Adipose tissue (tissue), 3 donors: Measurements from ENCODE around the gene TMIGD3. TPM values are rescaled to one million over a fixed set of nuclear protein-coding genes. Genes with fewer than 3 reads are reported as not detected.

Experiments
- H3K27ac ChIP-seq: one replicate; pipeline ENCODE4 v1.5.1; 2013; ENCODE audit warnings: low read depth, low read length
- WGBS, 3 donors: extraction: QIAGEN DNeasy Blood & Tissue Kit; methylation state at CpG; one replicate each; pipeline ENCODE4 v1.1.7; 2013; 5-methylcytosine and 5-hydroxymethylcytosine counted together
- polyA plus RNA-seq, 3 donors: library from polyadenylated mRNA; stranded (reverse); fragments of 200-250 nt; gene quantifications; one replicate each; pipeline ENCODE4 v1.2.3, GENCODE V29; 2013
- donor health status: healthy with polysubstance abuse.
- donor health status: Bipolar disorder and iron deficiency.
- donor health status: healthy.

TMIGD3 gene
- polyA plus RNA-seq, 3 donors, result 0.49 to 11.2 (median 2.8) TPM

DNA sequence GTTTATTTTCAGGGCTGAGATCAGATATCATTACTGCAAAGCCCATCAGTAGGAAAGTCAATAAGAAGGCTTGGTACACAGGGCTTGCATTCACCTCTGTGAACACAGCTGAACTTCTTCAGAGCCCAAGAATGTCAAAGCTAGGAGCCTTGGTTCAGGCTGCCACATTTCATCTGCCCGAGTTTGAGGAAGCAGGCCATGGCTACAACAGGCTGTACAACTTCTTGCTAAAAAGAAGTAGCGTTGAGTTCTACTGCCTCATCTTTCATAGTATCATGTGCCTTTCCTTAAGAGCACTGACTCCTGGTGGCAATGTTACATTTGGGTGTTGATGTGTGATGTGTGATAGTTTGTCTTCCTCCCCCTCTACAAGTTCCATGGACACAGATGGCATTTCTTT, 19.6 kb downstream of the TMIGD3 start:
- H3K27ac ChIP-seq, result no peak overlapping the region
- 64 to 82% (median 70%) methylated on average over 2 of the region's 2 CpGs for WGBS, 3 donors

DNA sequence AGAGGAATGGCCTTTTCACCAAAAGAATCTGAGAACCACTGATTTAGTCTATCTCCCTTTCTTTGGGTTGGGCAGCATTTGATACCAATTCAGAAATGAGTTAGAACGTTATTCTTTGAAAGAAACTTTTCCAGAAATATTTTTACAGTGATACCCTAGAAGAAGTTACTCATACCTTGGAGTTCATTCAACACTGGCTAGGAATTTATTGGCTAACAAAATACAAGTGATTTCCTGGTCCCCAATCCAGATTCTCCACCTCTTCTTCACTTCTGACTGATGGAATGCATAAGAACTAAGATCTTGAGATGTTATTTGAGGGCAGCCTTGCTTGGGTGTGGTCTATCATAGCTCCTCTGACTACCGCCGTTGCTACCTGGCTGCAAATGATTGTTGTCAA, 20.3 kb downstream of the TMIGD3 start:
- no peak overlapping the region for H3K27ac ChIP-seq
- 47 to 80% (median 66%) methylated on average over 3 of the region's 3 CpGs for WGBS, 3 donors

DNA sequence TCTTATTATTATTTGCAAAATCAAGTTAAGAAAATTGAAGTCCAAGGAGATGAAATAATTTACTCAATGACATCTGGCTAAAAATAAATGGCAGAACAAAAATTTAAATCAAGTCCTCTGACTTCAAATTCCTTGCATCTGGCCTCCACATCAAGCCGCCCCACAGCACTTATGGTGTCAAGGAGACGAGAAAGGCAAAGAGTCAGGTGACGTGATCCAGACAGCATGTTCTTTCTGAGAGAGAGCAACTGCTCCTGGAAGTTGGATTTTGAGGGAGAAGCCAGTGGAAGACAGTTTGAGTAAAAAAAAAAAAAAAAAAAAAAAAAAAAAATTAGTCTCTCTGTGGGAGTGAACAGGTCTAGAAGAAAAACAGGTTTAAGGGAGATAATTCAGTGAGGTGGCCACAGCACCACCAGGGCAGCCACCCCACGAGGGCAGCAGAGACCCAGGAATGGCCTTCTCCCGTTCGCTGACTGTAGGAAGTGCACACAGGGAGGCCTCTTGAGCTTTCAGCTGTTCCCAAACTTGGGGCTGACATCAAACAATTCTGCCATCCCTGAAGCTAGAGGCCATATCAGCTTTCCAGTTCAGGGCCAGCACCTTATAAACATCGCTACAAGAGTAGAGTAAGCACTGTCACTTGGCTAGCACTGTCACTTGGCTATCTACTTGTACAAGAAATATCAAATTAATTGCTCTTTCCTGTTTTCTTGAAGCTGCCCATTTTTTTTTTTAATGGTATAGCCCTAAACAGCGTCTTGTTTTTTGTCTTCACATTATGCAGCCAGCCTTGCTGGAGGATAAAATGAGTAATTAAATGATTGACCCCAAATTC, 21.8 kb downstream of the TMIGD3 start:
- WGBS, 3 donors, result 34 to 42% (median 35%) methylated on average over 8 of the region's 8 CpGs
- H3K27ac ChIP-seq, result no peak overlapping the region

DNA sequence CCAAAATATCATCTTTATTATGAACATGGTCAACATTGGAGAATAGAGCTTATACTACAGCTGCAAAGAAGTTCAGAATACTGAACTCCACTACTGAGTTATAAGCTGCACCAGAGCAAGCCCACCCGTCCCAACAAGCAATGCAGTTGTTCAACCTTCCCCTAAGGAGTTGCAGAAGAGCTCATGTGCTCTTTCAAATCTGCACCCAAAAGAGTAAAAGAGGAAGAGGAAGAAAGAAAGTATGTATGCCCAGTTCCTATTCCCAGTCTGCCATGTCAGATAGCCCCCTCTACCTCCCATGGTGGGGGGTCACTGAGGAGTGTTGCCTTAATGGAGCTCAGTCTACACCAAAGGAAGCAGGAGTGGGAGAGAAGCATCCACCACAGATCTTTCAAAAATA, 22.8 kb downstream of the TMIGD3 start:
- H3K27ac ChIP-seq, result no peak overlapping the region
- 49 to 67% (median 60%) methylated on average over 1 of the region's 1 CpG for WGBS, 3 donors

DNA sequence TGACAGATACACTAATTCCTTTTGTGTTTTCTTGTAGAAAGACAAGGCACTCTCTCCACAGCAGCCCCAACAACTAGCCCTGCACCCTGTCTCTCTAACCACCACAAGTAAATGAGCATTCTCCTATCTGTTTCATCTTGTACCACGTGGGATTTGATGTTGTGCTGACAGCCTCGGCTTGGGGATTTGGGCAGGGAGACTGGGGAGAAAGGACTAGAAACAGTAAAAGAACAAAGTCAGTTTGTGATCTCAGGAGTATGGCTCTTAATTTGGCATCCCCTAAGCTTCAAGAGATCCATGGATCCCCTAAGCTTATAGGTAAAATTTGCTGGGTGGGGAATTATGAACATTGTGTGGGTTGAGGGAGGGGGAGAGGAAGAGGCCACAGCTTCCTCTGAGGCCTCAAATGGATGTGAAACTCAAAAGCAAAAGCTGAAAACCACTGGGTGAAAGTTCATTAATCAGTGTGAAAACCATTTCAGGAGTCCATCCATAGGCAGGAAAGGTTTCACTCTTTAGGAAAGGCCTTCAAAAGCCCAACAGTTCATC, 26.6 kb downstream of the TMIGD3 start:
- H3K27ac ChIP-seq, result no peak overlapping the region
- WGBS, 3 donors, result 25 to 59% (median 37%) methylated on average over 2 of the region's 2 CpGs

DNA sequence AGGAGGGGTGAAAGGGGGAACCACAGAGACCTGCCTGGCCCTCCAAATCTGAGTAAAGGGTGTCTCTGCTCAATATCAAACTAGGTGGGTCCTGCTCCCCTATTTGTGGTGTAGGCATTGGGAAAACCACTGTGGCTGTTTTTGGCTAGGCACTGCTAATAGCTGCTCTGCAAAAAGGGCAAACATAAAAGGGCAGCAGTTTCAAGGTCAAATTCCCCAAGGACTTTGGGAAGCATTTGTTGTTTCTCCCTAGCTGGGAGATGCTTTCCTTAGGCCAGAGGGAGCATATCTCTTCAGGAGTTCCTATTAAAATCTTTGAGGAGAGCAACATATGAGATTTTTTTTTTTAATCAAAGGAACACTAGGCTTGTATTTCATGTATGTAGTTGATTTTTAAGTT, 27.2 kb downstream of the TMIGD3 start:
- no peak overlapping the region for H3K27ac ChIP-seq

DNA sequence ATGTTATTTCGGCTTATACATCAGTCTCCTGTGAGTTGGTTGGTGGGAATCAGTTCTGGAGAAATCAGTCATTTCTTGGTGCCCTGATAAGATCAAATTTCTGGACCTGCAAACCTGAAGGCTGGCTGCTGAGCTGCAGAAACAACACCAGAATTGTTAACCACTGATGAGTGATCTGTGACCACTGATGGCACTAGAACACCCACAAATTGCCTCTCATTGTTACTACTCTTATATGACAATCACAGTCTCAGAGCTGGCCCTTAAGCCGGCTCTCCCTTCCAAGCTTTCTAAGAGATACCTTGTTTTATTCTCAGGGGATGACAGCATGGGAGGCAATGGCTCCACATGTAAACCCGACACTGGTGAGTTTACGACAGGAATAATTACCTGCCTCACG, 27.7 kb downstream of the TMIGD3 start:
- 81 to 93% (median 91%) methylated on average over 5 of the region's 5 CpGs for WGBS, 3 donors
- H3K27ac ChIP-seq, result no peak overlapping the region

DNA sequence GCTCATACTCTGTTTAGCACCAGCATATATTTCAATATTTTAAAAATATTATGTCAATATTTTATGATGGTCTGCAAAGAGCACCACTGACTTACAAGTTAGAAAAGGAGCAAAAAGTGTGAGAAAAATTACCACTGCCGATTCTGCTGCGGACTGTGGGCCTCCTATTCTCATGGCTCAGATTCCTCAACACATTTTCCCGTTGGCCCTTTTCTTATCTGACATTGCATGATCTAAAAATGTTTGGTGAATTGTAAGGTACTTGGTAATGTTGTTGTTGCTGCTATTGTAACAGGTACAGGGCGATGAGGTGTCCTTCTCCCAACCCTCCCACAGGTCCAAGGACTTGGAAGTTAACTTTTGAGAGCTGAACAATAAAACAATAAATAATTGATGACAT, 28.9 kb downstream of the TMIGD3 start:
- no peak overlapping the region for H3K27ac ChIP-seq
- 43 to 82% (median 46%) methylated on average over 4 of the region's 4 CpGs for WGBS, 3 donors

DNA sequence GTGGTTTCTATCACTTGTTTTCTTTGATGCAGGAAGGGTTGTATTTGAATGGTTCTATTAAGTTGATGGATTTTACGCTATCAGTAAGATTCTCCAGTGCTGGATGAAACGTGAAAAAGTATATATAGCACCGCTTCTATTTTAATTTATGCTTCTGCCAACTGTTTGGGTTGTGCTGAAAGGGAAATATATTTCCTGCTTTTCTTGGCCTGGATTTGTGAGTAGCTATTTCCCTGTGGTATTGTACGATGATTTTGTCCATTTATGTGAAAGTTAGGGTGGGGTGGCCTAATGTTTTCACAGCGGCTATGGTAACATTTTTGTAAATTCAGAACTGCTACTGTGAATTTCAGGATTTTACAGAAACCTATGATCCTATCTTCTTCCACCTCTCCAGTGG, 29.3 kb downstream of the TMIGD3 start:
- H3K27ac ChIP-seq, result no peak overlapping the region

DNA sequence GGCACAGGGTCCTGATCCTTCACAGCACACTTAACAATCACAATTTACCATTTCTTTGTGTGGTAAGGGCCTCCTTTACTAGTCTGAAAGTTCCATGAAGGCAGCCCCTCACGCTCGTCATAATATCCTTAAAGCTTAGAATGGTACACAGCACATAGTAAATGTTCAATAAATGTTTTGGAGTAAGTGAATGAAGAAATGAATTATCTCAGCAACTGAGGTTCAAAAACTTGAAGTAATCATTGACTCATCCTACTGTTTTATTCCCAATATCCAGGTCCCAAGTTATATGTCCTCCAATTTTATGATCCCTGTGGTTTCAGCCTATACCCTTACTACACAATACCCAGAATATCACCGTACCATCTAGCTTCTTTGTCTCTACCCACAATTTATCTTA, 31.9 kb downstream of the TMIGD3 start:
- H3K27ac ChIP-seq, result no peak overlapping the region
- WGBS, 3 donors, result 90 to 98% (median 92%) methylated on average over 3 of the region's 3 CpGs

More for the DNA sequence above, 29.3 kb downstream of the TMIGD3 start:
- WGBS, 3 donors, result 18 to 73% (median 27%) methylated on average over 5 of the region's 5 CpGs

DNA sequence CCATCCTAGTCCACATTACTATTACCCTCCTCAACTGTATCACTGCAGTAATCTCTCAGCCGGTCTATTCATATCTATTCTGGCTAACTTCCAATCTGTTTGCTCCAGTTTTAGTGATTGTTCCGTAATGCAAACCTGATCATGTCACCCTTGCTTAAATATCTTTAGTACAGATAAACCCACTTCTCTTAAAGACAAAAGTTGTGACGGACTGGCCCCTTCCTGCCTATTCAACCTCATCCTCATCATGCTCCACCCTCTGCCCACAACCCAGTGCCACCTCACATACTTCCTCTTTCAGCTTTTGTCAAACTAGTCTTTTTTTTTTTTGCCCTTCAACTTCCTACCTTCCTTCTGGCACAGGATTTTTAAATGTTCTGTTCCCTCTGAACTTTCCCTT, 32.4 kb downstream of the TMIGD3 start:
- 29 to 65% (median 39%) methylated on average over 3 of the region's 3 CpGs for WGBS, 3 donors
- no peak overlapping the region for H3K27ac ChIP-seq

DNA sequence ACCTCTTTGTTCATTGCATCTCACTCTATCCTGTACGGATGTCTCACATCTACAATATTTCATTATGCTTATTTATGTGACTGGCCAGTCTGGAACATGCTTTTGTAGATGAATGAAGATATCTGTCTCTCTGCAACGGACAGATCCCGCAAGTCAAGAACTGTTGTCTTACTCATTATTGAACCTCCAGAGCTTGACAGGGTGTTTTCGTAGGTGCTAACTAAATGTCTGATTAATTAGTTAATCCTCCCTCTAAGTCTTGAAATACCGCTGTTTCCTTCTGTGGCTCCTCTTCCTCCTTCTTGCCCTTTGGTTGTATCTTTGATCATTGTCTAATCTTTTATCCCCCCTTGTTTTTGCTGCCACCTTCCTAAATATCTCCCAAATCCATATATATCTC, 32.8 kb downstream of the TMIGD3 start:
- 73 to 94% (median 77%) methylated on average over 5 of the region's 5 CpGs for WGBS, 3 donors
- no peak overlapping the region for H3K27ac ChIP-seq

DNA sequence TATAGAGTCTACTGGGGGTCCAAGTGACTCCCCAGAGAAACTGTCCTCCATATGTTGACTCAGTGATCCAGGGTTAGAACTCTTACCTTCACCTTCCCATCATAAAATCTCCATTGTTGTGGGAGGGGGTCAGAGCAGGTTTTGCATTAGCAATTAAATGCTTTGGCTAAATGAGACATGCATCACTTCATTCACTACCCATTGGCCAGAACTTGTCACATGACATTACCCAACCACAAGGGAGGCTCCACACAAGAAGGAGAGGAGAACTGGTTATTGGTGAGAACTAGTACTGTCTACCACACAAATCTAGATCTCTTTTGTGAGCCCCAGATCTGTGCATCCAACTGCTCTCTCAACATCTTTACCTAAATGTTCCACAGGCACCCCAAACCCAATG, 33.9 kb downstream of the TMIGD3 start:
- H3K27ac ChIP-seq, result no peak overlapping the region

DNA sequence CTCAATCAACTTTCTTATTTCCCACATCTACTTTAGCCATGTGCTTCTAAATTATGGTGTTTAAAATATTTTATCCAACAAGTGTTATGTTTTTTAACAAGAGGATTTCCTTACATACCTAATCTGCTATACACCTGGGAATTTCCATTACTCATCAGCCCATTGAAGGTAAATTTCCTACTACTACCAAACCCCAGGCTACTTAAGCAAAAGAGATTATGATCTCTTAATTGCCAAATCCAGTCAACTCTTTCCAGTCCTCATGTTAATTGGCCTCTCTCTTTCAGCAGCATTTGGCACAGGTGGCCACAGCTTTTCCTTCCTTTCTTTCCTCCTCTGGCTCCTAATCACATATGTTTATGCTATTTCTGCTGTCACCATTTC, 34.7 kb downstream of the TMIGD3 start:
- H3K27ac ChIP-seq, result no peak overlapping the region

DNA sequence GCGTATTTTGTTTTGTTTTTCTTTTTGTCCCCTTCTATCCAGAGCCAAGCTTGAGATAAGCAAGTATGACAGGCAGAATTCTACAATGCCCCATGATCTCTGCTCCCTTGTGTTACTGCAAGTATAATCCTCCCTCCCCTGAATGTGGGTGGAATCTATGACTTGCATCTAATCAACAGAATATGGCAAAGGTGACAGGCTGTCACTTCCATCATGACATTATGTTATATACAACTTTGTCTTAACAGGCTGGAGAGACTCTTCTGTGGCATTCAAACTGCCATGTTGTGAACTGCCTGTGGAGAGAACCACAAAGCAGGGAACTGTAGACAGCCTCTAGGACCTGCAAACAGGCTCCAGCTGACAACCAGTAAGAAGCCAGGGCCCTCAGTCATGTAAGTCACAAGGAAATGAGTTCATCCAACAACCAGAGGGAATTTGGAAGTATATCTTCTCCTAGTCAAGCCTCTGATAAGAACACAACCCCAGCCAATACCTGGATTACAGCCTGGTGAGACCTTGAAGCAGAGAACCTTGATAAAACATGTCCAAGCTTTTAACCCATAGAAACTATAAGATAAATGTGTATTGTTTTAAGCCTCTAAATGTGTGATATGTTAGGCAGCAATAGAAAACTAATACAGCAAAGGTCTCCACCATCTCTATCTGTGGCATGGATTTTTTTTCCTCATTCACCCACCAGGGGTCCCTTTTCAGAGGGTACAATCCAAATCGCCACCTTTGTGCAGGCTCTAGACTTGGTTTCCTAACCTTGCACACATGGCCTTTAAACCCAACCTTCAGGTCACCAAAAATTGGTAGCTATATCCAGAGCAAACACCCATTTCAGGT, 35.3 kb downstream of the TMIGD3 start:
- WGBS, 3 donors, result 80 to 93% (median 86%) methylated on average over 2 of the region's 2 CpGs

DNA sequence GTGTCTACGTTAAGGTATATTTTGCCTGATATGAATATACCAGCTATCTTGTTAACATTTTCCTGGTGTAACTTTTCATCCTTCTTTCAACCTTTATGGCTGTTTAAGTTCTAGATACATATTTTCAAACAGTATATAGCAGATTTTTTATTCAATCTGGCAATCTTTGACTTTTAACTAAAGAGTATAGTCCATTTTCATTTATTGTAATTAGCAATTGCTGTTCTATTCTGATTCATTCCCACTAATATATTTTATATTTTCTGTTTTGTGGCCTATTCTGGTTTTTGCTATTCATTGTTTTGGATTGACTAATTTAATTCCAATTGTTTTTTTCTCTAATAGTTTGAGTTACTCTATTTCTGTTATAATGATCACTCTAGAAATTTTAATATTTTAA, 37.0 kb downstream of the TMIGD3 start:
- 0% methylated on average over 1 of the region's 1 CpG for WGBS, 3 donors
- H3K27ac ChIP-seq, result no peak overlapping the region

More for the DNA sequence above, 35.3 kb downstream of the TMIGD3 start:
- no peak overlapping the region for H3K27ac ChIP-seq

DNA sequence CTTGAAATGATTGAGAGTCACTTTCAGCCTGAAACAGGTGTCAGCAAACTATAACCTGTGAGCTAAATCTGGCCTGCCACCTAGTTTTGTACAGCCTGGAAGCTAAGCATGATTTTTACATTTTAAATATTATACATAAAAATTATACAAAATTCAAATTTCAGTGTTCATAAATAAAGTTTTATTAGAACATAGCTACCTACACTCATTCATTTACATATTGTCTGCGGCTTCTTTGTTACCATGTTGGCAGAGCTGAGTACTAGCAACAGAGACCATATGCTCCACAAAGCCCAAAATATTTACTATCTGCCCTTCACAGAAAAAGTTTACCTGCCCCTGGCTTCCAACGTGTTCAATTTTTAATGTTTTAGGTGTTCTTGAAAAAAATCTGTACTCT, 37.7 kb downstream of the TMIGD3 start:
- H3K27ac ChIP-seq, result no peak overlapping the region
- 95 to 99% (median 95%) methylated on average over 2 of the region's 2 CpGs for WGBS, 3 donors

DNA sequence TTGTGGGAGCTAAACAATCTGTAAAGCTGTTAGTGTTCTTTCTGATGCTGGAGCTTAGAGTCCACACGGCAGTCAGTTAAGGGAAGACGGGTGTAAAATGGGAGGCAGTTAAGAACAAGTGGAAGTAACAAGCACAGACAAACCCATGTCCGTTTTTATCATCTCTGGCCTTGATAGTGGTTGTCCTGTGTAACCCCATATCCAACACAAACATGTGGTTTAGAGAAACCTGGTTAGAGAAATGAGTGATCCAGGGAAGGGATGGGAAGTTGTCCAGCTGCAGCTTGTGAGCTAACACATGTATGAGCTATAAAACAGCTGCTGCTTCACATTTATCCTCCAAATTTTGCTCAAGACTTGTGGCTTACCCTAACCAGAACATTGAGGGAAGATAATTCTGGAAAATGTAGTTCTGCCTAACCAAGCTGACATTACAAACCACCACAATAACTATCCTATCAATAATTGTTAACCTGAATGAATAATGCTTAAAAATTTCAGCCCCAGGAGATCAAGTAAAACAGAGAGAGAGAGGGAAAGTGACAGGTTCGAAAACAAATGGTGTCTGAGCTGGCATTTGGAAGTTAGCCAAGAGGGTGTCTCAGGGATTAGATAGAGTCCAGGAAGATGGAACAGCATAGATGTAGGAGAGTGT, 40.3 kb downstream of the TMIGD3 start:
- WGBS, 3 donors, result 43 to 75% (median 73%) methylated on average over 4 of the region's 4 CpGs

DNA sequence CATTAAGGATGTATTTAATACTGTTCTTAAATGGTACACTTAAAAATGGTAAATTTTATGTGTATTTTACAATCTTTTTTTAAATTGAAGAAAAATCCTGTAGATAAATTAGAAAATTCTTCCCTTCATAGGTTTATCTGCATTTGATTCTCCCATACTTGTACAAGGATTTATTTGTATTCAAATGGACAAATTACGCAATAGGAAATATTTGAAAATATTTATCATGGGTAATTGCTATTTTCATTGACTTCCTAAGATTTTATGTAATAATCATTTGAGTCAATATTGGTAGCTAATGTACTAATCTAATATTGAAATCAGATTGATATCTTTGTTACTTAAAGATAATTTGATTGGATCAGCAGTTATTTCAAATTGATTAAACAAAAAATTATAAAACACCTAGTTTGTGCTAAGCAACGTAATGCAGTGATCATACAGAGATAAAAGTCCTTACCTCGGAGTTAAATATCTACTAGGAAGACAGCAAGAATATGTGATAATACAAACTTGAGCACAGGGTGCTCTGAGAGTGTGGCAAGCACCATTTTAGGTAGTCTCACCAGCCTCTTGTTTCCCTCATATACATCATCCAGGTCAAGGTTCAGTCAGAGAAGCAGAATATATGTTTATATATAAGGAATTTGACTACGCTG, 40.9 kb downstream of the TMIGD3 start:
- 56 to 93% (median 92%) methylated on average over 4 of the region's 4 CpGs for WGBS, 3 donors

More for the DNA sequence above, 40.3 kb downstream of the TMIGD3 start:
- no peak overlapping the region for H3K27ac ChIP-seq

More for the DNA sequence above, 40.9 kb downstream of the TMIGD3 start:
- no peak overlapping the region for H3K27ac ChIP-seq
